Measurements from ENCODE around the gene MRPS23.
"Not testable (repeated sequence)": the region's sequence is repeated elsewhere in the genome, so short reads cannot be mapped to it uniquely, and the experiment has no call there.

MRPS23 gene

DNA sequence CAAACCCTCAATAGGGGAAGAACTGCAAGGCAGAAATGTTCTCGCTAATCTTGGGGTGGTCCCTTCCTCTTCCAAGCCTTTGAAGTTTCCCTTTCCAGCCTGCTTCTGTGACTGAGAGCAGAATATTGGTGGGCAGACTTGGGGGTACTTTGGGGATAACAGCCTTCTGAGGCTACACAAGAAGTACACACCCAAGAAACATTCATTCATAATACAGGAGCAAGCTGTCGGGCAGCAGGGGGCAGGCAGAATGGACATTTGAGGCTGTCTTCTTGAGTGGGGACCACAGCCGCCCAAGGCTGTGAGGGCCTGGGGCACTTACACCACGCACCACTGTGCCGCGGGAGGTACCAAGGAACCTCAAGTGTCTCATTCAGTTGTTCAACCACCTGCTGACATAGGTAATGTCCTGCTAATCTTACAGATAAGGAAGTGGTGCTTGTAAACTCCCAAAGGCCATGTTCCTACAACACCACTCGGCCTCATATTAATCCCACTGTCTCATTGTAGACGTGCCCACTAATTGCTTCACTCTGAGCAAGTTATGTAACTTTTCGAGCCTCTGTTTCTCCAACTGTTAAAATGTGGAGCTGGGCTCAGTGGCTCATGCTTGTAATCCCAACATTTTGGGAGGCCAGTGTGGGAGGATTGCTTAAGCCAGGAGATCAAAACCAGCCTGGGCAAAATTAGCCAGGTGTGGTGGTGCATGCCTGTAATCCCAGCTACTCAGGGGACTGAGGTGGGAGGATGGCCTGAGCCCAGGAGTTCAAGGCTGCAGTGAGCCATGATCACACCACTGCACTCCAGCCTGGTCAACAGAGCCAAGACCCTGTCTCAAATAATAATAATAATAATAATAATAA, 2.5 kb upstream of the MRPS23 start:
- no peak overlapping the region for H3K4me3 ChIP-seq (ENCODE audit: low read depth, low read length)
- TF ChIP-seq CTCF (IDR thresholded peaks at IDR 0.05; ENCODE audit: insufficient read depth, low read depth, low read length, missing control alignments) = no peak
- no peak for DNase-seq (ENCODE audit: low read depth)

- peak; percentile 17 for DNase-seq (ENCODE audit: low read depth)
- peak overlapping the region; percentile 74 for H3K4me3 ChIP-seq (ENCODE audit: low read depth, low read length)
- TF ChIP-seq CTCF (IDR thresholded peaks at IDR 0.05; ENCODE audit: insufficient read depth, low read depth, low read length, missing control alignments) = no peak
These were observed 526 bp downstream of the MRPS23 start for GRCh38 chr17:57849163-57849873.

DNA sequence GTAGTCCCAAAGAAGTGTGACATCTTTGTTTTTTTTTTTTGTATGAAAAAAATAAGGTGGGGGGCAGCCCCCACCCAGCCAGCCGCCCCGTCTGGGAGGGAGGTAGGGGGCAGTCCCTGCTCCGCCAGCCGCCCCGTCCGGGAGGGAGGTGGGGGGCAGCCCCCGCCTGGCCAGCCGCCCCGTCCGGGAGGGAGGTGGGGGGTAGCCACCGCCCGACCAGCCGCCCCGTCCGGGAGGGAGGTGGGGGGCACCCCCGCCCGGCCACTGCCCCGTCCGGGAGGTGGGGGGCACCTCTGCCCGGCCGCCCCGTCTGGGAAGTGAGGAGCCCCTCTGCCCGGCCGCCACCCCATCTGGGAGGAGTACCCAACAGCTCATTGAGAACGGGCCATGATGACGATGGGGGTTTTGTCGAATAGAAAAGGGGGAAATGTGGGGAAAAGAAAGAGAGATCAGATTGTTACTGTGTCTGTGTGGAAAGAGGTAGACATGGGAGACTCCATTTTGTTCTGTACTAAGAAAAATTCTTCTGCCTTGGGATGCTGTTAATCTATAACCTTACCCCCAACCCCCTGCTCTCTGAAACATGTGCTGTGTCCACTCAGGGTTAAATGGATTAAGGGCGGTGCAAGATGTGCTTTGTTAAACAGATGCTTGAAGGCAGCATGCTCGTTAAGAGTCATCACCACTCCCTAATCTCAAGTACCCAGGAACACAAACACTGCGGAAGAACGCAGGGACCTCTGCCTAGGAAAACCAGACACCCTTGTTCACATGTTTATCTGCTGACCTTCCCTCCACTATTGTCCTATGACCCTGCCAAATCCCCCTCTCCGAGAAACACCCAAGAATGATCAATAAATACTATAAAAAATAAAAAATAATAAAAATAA, 3.5 kb downstream of the MRPS23 start:
- DNase-seq (ENCODE audit: low read depth); H3K4me3 ChIP-seq (ENCODE audit: low read depth, low read length): not testable (repeated sequence)

DNA sequence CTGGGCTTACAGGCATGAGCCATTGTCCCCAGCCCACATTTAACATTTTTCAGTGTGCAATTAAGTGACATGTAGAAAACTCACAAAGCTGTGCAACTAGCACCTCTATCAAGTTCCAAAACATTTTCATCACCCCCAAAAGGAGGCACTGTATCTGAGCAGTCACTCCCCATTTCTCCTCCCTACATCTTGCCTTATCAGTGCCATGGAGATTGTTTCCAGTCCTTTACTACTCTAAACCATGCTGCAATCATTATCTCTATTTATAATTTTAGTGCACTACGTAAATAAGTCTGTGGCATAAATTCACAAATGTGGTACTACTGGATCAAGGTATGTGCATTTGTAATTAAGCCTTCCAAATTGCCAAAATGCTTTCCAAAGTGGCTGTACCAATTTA, 7.6 kb downstream of the MRPS23 start:
- DNase-seq (ENCODE audit: low read depth) = no peak

GRCh38 chr17:57839571-57839923, 10.3 kb downstream of the MRPS23 start:
- TF ChIP-seq CTCF (IDR thresholded peaks at IDR 0.05; ENCODE audit: insufficient read depth, low read depth, low read length, missing control alignments) = no peak
- DNase-seq (ENCODE audit: low read depth) = no peak
- H3K4me3 ChIP-seq (ENCODE audit: low read depth, low read length) = no peak overlapping the region

More for the DNA sequence above, 7.6 kb downstream of the MRPS23 start:
- H3K4me3 ChIP-seq (ENCODE audit: low read depth, low read length) = no peak overlapping the region
- TF ChIP-seq CTCF (IDR thresholded peaks at IDR 0.05; ENCODE audit: insufficient read depth, low read depth, low read length, missing control alignments) = no peak

DNA sequence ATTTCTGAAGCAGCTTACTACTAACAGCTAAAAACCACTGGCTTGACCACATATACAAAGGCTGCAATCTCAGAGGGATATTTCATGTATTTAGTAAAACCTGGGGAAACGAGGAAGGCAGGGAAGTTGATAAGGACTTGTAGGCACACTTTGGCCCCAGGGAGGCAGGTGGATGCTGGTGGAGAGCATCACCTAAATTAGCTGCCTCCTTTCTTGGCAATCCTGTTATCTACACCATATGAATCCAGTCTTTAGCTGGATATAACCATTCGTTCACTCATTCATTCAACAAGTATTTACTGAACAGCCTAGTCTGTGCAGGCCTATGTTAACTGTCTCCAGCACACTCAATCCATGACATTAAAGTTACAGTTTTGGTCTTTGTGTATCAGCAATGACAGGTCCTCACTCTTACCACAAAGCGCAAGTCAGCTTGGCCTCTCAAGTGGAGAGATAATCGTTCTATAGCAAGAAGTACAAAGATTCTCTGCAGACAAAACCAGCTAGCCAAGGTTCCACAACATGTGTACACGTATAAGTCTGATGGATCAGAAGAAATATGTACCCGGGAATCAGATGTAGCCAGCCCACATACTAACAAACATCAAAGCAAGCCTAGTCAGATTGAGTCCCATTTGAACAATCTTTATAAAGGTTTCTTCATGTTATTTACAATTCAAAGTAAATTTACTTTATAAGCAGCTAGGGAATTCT, 10.8 kb downstream of the MRPS23 start:
- no peak overlapping the region for H3K4me3 ChIP-seq (ENCODE audit: low read depth, low read length)
- no peak for TF ChIP-seq CTCF (IDR thresholded peaks at IDR 0.05; ENCODE audit: insufficient read depth, low read depth, low read length, missing control alignments)
- DNase-seq (ENCODE audit: low read depth) = no peak

Data from GM12865 (cell line).